Islet of Langerhans (tissue), 1 donor: Measurements from ENCODE around the gene ANK3.

Experiments used
- FAIRE-seq: peaks from one replicate; lab custom pipeline; 2011; peaks lifted over from hg19 to GRCh38; lab: Jason Lieb, UNC

The ANK3 gene

DNA sequence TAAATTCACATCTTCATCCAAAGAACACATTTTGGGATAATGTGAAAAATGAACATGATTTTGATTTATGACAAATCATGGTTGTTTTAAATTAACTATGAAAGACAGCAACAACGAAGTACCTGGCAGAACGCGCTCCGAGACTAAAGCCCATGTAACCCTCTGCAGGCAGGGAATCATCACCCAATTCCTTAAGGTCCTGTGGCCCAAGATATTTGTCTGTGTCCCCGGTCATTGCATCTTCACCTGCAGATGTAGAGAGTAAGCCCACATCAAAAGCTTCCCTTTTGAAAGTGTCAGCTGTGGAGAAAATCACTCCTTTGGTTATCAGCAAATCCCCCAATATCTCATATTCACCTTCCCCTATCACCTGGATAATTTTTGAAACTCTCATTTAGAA lies 250.8 kb downstream of the ANK3 start:
- no peak for FAIRE-seq

GRCh38 chr10:60138026-60138425 lies 251.6 kb downstream of the ANK3 start:
- peak; percentile 47 for FAIRE-seq

GRCh38 chr10:60137292-60137992 lies 252.2 kb downstream of the ANK3 start:
- peak; percentile 86 for FAIRE-seq

DNA sequence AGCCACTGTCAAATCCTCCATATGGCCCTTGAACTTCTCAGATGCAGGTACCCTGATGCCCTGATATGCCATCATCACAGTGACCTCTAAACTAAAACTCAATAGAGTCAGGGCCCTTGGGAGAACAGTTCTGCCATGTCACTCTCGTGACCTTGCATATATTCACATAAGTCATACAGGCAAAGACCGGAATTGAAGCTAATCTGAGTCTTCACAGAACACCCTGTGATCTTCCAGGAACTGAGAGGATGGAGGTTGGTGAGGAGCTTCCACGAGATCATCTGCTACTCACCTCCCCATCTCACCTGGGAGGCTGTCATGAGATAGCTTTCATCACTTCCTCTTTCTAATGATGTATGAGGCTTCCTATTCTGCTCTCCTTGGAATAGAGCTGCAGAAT lies 254.7 kb downstream of the ANK3 start:
- no peak for FAIRE-seq

- no peak for FAIRE-seq
Observed at GRCh38 chr10:60134548-60134947, 255.1 kb downstream of the ANK3 start.

GRCh38 chr10:60130130-60130579 lies 259.5 kb downstream of the ANK3 start:
- no peak for FAIRE-seq

- FAIRE-seq = no peak
Observed at GRCh38 chr10:60125895-60126294, 263.8 kb downstream of the ANK3 start.

- FAIRE-seq = no peak
Observed at GRCh38 chr10:60124536-60124935, 265.1 kb downstream of the ANK3 start.

GRCh38 chr10:60123668-60124067 lies 266.0 kb downstream of the ANK3 start:
- no peak for FAIRE-seq

- FAIRE-seq = no peak
Observed at GRCh38 chr10:60123172-60123571, 266.5 kb downstream of the ANK3 start.

- no peak for FAIRE-seq
Observed at GRCh38 chr10:60122190-60122589, 267.5 kb downstream of the ANK3 start.

GRCh38 chr10:60114765-60115586 lies 274.7 kb downstream of the ANK3 start:
- FAIRE-seq = no peak

DNA sequence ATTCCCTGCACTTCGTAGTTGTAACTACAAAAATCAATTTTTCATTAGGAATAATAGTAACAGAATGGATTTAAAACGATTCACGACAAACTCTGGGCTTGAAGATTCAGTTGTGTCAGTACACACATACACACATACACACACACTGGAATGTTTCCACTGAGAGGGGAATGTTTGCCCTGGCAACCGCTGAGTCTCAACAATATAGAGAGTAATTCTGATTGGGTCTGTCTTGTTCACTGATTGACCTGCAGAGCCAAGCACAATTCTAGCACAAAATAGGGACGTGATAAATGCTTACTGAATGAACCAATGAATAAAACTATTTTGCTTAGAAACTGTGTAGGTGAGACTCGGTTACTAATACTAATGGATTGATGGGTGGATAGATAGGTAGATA lies 278.9 kb downstream of the ANK3 start:
- no peak for FAIRE-seq

DNA sequence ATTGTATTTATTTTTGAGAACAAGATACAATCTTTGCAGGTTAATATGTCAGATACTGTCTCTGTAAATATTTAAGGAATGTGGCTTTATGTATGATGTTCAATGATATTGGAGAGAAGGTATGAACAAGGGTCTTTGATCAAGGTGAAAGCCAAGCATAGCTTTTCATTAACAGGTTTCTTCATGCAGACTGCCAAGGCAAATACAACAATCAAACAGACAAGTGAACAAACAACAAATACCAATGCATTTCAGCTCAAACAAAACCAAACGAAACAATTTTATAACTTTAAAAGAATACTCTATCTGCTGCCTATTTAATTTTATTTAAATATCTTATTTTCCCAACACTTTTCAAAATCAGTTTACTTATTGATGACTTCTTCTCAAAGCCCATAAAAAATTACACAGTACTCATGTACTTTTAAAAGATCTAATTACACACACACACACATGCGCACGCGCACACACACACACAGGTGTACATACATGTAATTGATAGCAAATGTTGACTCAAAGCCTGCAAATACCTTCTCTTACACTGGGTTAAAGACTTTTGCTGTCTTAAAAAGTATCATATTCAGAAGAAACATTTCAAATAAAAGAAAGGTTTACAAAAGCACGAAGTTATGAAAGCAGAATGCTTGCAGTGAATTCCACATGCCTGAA lies 282.2 kb downstream of the ANK3 start:
- no peak for FAIRE-seq

GRCh38 chr10:60105295-60105695 lies 284.4 kb downstream of the ANK3 start:
- no peak for FAIRE-seq

DNA sequence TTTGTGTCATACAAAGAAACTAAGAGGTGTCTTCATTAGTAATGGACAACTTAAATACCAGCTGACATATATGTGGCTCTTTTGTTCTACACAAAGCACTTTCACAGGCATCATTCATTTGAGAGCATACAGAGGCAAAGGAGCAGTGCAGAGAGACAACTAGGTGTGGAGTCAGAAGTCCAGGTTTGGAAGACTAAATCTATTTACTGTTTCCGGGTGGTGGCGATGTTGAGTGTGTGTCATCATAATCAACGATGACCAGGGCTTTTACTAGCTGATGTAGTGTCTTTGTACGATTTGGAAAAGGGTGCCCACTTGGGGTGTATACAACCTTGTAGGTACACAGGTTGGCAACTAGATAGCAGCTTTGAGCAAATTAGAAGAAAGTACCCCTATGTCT lies 287.9 kb downstream of the ANK3 start:
- no peak for FAIRE-seq

DNA sequence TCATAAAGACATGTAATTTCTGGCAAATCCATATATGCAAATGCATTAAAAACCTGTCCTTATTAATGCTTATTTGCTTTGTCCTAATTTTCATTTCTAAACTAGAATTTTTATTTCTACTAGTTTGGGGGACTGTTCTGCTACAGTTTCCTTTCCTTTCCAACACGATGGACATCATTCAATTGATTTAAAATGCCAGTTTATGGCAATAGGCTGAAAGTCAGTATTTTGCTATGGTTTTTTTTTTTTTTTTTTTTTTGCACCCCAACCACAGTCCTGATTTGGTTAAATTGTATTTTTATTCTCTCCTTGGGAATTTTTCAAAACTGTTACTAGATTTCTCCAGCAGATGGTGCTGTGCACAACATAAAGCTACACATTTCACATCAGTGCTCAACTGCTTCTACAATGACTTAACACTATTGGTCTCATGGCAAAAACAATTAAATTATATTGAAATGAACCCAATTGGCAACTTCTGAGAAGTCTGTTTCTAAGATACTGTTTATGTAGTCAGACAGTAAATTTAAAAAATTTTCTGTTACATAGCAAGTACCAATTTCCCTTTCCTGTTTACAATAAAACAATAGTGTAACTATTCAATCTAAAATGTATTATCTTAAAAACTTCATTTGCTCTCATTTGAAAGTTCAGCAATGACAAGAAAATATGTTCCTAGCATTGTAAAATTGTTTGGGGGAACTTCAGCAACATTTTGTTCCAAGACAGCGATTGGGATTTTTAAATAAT lies 289.5 kb downstream of the ANK3 start:
- peak; percentile 99 for FAIRE-seq

GRCh38 chr10:60098677-60099601 lies 290.7 kb downstream of the ANK3 start:
- FAIRE-seq = no peak

- FAIRE-seq = no peak
Observed at GRCh38 chr10:60096761-60097513, 292.7 kb downstream of the ANK3 start.

- FAIRE-seq = no peak
Observed at GRCh38 chr10:60093317-60093716, 296.4 kb downstream of the ANK3 start.

GRCh38 chr10:60086862-60087261 lies 302.8 kb downstream of the ANK3 start:
- FAIRE-seq = no peak
